HCEC 1CT (cell line): Measurements from ENCODE around the gene ZFP92.
A peak's percentile ranks its signal among the peaks of the same experiment; 100 is the strongest.

Source experiments
- DNase-seq: peaks from one replicate; pipeline ENCODE4 v3.0.0-alpha.2; 2017

ZFP92 gene

GRCh38 chrX:153457827-153458466 lies 46.7 kb downstream of the ZFP92 start:
- no peak for DNase-seq

GRCh38 chrX:153458476-153458875 lies 47.2 kb downstream of the ZFP92 start:
- no peak for DNase-seq

GRCh38 chrX:153459986-153460385 lies 48.7 kb downstream of the ZFP92 start:
- peak; percentile 56 for DNase-seq

GRCh38 chrX:153460826-153461225 lies 49.6 kb downstream of the ZFP92 start:
- peak; percentile 23 for DNase-seq
